Omental fat pad (tissue), 4 donors: ENCODE data around the gene CCDC170. TPM values are rescaled to one million over a fixed set of nuclear protein-coding genes. Genes with fewer than 3 reads are reported as not detected.
"Not testable (repeated sequence)": the region's sequence is repeated elsewhere in the genome, so short reads cannot be mapped to it uniquely, and the experiment has no call there.

ENCODE experiments used
- ATAC-seq: fragments of 150-250 bp; one replicate; pipeline ENCODE4 v1.9.1; 2016; ENCODE audit warnings: mild to moderate bottlenecking, moderate library complexity; ENCODE audit not compliant: low FRiP score
- DNase-seq: peaks from one replicate; pipeline ENCODE4 v3.0.0-alpha.2; 2019; ENCODE audit warnings: low spot score
- total RNA-seq, 4 donors: library from RNA; depleted of rRNA; stranded (reverse); fragments of >200 nt; gene quantifications; one replicate each; pipeline ENCODE4 v1.1.0, GENCODE V29; 2016
- TF ChIP-seq, protein P1 (sequence below), 3 donors: fragments of 450-650 bp; IDR thresholded peaks; one replicate each; pipeline ENCODE4 v1.5.1; 2016 to 2017; ENCODE audit warnings: antibody characterized with exemption in 3 of 3, mild to moderate bottlenecking in 3 of 3, moderate library complexity in 2 of 3

Gene CCDC170
- total RNA-seq, 4 donors from 2014 or later: 1.3 to 4.1 (median 2.5) TPM

DNA sequence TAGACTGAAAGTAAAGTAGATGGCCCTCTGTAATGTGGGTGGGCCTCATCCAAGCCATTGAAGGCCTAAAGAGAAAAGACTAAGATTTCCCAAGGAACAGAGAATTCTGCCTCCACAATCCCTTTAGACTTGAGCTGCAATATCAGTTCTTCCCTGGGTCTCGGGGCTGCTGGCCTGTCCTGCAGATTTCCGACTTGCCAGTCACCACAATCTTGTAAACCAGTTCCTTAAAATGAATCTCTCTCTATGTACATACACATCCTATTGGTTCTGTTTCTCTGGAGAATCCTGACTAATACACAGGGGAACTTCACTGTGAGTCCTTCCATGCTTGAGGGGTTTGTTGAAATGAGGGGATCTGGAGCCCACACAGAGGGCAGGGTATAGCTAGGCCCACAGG is 12.9 kb downstream of the CCDC170 start:
- no peak for DNase-seq
- no peak for ATAC-seq
- TF ChIP-seq, protein P1, sequence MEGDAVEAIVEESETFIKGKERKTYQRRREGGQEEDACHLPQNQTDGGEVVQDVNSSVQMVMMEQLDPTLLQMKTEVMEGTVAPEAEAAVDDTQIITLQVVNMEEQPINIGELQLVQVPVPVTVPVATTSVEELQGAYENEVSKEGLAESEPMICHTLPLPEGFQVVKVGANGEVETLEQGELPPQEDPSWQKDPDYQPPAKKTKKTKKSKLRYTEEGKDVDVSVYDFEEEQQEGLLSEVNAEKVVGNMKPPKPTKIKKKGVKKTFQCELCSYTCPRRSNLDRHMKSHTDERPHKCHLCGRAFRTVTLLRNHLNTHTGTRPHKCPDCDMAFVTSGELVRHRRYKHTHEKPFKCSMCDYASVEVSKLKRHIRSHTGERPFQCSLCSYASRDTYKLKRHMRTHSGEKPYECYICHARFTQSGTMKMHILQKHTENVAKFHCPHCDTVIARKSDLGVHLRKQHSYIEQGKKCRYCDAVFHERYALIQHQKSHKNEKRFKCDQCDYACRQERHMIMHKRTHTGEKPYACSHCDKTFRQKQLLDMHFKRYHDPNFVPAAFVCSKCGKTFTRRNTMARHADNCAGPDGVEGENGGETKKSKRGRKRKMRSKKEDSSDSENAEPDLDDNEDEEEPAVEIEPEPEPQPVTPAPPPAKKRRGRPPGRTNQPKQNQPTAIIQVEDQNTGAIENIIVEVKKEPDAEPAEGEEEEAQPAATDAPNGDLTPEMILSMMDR (IDR thresholded peaks at IDR 0.05): no peak

DNA sequence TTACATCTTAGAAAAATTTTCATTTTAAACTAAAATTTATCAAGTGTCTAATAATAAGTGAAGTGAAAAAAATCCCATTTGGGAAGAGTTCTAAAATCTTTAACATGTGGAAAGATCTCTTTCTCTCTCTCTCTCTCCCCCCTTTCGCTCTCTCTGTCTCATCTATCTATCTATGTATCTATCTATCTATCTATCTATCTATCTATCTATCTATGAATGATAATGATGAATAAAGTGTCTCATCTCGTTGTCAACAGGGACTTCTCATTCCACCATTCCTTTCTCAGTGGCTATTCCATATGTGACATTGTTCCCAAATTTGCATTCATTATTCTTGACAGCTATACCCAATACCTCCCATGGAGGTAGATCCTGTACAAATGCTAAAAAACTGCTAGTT is 15.2 kb downstream of the CCDC170 start:
- TF ChIP-seq, protein P1 (IDR thresholded peaks at IDR 0.05): no peak

DNA sequence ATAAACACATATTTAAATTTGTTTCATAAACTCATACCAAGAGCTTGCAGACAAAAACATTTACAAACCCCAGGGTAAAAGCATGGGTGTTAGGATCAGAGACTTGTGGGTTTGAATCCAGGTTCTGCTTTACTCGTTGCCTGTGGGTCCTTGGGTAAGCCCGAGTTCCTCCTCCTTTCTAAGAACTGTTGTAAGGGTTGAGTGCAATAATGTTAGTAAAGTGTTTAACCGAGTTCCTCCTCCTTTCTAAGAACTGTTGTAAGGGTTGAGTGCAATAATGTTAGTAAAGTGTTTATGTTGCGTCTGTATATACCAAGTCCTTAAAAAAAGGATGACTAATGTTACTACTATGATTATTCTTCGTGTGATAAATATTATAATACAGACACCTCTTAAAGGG is 18.7 kb downstream of the CCDC170 start:
- DNase-seq (no peak), ATAC-seq (no peak)
- TF ChIP-seq, protein P1 (IDR thresholded peaks at IDR 0.05): no peak

More for the DNA sequence above, 15.2 kb downstream of the CCDC170 start:
- no peak for DNase-seq
- ATAC-seq: no peak

DNA sequence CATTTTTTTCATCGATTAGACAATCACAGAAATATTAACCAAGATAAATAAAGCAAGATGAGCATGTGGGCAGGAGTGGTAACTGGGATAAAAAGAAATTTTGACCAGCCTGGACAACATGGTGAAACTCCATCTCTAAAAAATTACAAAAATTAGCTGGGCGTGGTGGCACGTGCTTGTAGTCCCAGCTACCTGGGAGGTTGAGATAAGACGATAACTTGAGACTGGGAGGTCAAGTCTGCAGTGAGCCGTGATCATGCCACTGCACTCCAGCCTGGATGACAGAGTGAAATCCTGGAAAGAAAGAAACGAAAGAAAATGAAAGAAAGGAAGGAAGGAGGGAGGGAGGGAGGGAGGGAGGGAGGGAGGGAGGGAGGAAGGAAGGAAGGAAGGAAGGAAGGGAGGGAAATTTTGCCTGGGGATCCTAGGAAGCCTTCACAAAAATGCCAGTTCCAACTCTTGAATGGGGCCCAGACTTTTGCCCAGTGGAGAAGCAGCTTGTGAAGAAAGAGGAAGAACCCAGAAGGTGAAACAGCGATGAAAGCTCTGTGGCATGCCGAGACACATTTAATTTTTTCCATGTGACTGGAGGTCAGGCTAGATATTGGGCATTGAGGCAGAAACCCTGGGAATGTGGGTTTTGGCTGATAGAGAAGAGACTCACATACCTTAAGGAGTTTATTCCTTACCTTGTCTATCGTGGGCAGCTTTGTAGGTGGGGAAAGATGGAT is 20.3 kb downstream of the CCDC170 start:
- TF ChIP-seq, protein P1 (IDR thresholded peaks at IDR 0.05): no peak
- ATAC-seq (no peak), DNase-seq (no peak)

DNA sequence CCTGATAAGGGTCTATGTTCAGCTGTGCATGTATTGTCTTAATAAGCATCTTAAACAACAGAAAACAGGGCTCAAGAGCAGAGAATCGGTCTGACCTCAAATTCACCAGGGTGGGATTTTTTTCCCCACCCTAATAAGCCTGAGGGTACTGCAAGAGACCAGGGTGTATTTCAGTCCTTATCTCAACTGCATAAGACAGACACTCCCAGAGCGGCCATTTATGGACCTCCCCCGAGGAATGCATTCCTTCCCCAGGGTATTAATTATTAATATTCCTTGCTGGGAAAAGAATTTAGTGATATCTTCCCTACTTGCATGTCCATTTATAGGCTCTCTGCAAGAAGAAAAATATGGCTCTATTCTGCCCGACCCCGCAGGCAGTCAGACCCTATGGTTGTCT is 25.2 kb downstream of the CCDC170 start:
- DNase-seq, ATAC-seq: not testable (repeated sequence)

DNA sequence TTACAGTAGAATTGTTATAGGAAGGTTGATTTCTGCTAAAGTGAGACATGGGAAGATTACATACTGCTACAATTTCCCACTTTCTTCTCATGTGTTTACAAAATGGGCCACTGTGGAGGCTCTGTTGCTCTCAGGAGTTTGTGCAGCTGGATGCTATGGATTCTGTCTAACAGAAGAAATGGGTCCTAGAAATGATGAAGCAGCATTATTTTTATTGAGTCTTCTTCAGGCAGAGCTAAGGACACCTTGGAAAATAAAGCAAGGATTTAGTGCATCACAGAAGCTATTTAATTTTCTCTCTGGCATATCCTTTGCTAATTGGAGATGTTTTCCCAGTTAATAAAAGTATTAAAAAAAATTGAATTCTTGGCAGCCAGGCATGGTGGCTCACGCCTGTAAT is 29.2 kb downstream of the CCDC170 start:
- ATAC-seq: no peak
- no peak for DNase-seq
- TF ChIP-seq, protein P1 (IDR thresholded peaks at IDR 0.05): no peak

DNA sequence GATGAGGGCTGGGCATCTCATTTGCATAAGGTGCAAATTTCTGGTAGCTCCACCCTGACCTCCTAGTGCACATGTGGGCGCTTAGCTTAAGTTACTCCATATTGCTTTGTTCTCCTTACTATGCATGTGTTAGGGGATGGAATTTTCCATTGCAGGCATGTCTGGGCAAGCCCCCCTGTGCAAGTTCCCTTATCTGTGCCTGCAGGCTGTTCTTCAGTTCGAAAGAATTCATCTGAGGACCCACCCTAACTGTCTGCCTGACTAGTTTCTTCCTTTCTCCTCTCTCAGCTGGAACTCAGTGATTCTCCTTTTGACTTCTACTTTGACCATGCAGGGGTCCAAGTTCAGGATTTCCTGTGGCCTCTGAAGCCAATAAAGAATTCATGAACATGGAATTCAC is 30.2 kb downstream of the CCDC170 start:
- DNase-seq (no peak), ATAC-seq (no peak)
- TF ChIP-seq, protein P1 (IDR thresholded peaks at IDR 0.05): no peak
